ENCODE measurements around the gene CDC42BPA. TPM values are rescaled to one million over a fixed set of nuclear protein-coding genes. Genes with fewer than 3 reads are reported as not detected.

The CDC42BPA gene
- total RNA-seq, 1 experiment from 2014 or later, result not detected

GRCh38 chr1:226948996-226949395 is 369.3 kb downstream of the CDC42BPA start:
- DNase-seq, result no peak
- H3K4me3 ChIP-seq (ENCODE audit: low read length), result no peak overlapping the region
- H3K9me2 ChIP-seq (replicated peaks; ENCODE audit: insufficient read depth, low read length), result no peaks in the 10 kb centered on the region
- H3K4me1 ChIP-seq (ENCODE audit: low read length), result no peaks in the 10 kb centered on the region
- H3K4me2 ChIP-seq (ENCODE audit: low read depth, low read length, poor library complexity, severe bottlenecking), result no peak overlapping the region
- no peak overlapping the region for H3K9ac ChIP-seq (ENCODE audit: low read length)
- peaks cover 3% of the 10 kb centered on the region; the same call in 1 of the 2 replicates for H3K27me3 ChIP-seq (ENCODE audit: low read length)
- H3K9me3 ChIP-seq (ENCODE audit: low read length), result no peaks in the 10 kb centered on the region
- H4K20me1 ChIP-seq (ENCODE audit: insufficient read depth, low read depth, low read length), result peaks cover 42% of the 10 kb centered on the region; the same call in 1 of the 2 replicates
- H3K27ac ChIP-seq (ENCODE audit: low read length), result no peak overlapping the region
- H2AFZ ChIP-seq (ENCODE audit: low read length), result no peak overlapping the region
- no peaks in the 10 kb centered on the region for H3K79me2 ChIP-seq (ENCODE audit: low read length)
- no peaks in the 10 kb centered on the region for H3K36me3 ChIP-seq (ENCODE audit: insufficient read depth, low read length)

DNA sequence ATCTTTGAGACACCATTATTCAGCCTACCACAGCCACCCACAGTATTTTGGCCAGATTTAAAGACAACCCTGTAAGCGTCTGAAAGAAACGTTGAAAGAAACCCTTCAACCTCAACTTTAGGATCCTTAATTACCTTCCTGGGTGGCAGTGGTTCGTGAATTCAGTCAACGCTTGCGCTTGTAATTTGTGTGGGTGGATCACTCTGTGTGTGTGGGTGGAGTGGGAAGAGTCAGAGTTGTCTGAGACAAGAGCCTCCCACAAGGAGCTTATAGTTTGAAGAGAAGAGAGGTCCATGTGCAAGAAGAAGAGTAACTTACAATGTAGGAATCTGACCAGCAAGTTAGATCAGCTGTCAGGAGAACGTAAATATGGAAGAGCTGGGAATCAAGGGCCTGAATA is 369.8 kb downstream of the CDC42BPA start:
- Histone ChIP-seq H3K27ac (ENCODE audit: low read length) (no peak overlapping the region), H3K4me3 (ENCODE audit: low read length) (no peak overlapping the region), H4K20me1 (ENCODE audit: insufficient read depth, low read depth, low read length) (peaks cover 42% of the 10 kb centered on the region; the same call in 1 of the 2 replicates), H3K79me2 (ENCODE audit: low read length) (no peaks in the 10 kb centered on the region), H3K27me3 (ENCODE audit: low read length) (peaks cover 3% of the 10 kb centered on the region; the same call in 1 of the 2 replicates), H3K9me3 (ENCODE audit: low read length) (no peaks in the 10 kb centered on the region), H3K36me3 (ENCODE audit: insufficient read depth, low read length) (no peaks in the 10 kb centered on the region), H3K9me2 (replicated peaks; ENCODE audit: insufficient read depth, low read length) (no peaks in the 10 kb centered on the region), H3K4me1 (ENCODE audit: low read length) (no peaks in the 10 kb centered on the region), H3K9ac (ENCODE audit: low read length) (no peak overlapping the region), H3K4me2 (ENCODE audit: low read depth, low read length, poor library complexity, severe bottlenecking) (no peak overlapping the region), H2AFZ (ENCODE audit: low read length) (no peak overlapping the region)
- DNase-seq, result no peak

- DNase-seq, result no peak
- H3K4me1 ChIP-seq (ENCODE audit: low read length), result no peaks in the 10 kb centered on the region
- H3K4me3 ChIP-seq (ENCODE audit: low read length), result no peak overlapping the region
- H2AFZ ChIP-seq (ENCODE audit: low read length), result no peak overlapping the region
- H3K36me3 ChIP-seq (ENCODE audit: insufficient read depth, low read length), result no peaks in the 10 kb centered on the region
- H3K27me3 ChIP-seq (ENCODE audit: low read length), result peaks cover 3% of the 10 kb centered on the region; the same call in 1 of the 2 replicates
- no peaks in the 10 kb centered on the region for H3K79me2 ChIP-seq (ENCODE audit: low read length)
- no peak overlapping the region for H3K27ac ChIP-seq (ENCODE audit: low read length)
- no peak overlapping the region for H3K9ac ChIP-seq (ENCODE audit: low read length)
- no peak overlapping the region for H3K4me2 ChIP-seq (ENCODE audit: low read depth, low read length, poor library complexity, severe bottlenecking)
- H3K9me3 ChIP-seq (ENCODE audit: low read length), result no peaks in the 10 kb centered on the region
- H3K9me2 ChIP-seq (replicated peaks; ENCODE audit: insufficient read depth, low read length), result no peaks in the 10 kb centered on the region
- peaks cover 42% of the 10 kb centered on the region; the same call in 1 of the 2 replicates for H4K20me1 ChIP-seq (ENCODE audit: insufficient read depth, low read depth, low read length)
Measured at GRCh38 chr1:226948051-226948450, 370.2 kb downstream of the CDC42BPA start.

DNA sequence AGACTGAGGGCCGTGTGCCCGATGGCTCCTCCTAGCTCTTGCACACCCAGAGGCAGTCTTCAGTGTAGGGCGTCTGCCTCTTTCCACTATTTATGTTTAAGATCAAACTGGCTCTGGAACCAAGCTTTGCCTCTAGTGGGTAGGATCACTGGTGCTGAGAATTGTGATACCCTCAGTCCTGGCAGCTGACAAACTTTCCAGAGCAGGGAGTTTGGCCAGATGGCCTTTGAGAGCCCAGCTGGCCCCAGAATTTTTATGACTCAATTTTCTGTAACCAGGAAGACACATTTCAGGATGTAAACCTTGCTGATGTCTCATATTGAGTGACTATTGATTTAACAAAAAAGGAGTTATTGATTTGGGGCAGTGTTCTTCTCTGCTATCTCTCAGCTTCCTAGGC is 371.5 kb downstream of the CDC42BPA start:
- no peak overlapping the region for H3K9ac ChIP-seq (ENCODE audit: low read length)
- no peak for DNase-seq
- H3K4me1 ChIP-seq (ENCODE audit: low read length), result peaks cover 5% of the 10 kb centered on the region
- no peaks in the 10 kb centered on the region for H3K79me2 ChIP-seq (ENCODE audit: low read length)
- H4K20me1 ChIP-seq (ENCODE audit: insufficient read depth, low read depth, low read length), result peaks cover 40% of the 10 kb centered on the region; the same call in 1 of the 2 replicates
- H3K36me3 ChIP-seq (ENCODE audit: insufficient read depth, low read length), result no peaks in the 10 kb centered on the region
- peaks cover 3% of the 10 kb centered on the region; the same call in 1 of the 2 replicates for H3K27me3 ChIP-seq (ENCODE audit: low read length)
- H2AFZ ChIP-seq (ENCODE audit: low read length), result no peak overlapping the region
- no peak overlapping the region for H3K4me2 ChIP-seq (ENCODE audit: low read depth, low read length, poor library complexity, severe bottlenecking)
- no peak overlapping the region for H3K27ac ChIP-seq (ENCODE audit: low read length)
- no peaks in the 10 kb centered on the region for H3K9me3 ChIP-seq (ENCODE audit: low read length)
- no peak overlapping the region for H3K4me3 ChIP-seq (ENCODE audit: low read length)
- H3K9me2 ChIP-seq (replicated peaks; ENCODE audit: insufficient read depth, low read length), result no peaks in the 10 kb centered on the region

DNA sequence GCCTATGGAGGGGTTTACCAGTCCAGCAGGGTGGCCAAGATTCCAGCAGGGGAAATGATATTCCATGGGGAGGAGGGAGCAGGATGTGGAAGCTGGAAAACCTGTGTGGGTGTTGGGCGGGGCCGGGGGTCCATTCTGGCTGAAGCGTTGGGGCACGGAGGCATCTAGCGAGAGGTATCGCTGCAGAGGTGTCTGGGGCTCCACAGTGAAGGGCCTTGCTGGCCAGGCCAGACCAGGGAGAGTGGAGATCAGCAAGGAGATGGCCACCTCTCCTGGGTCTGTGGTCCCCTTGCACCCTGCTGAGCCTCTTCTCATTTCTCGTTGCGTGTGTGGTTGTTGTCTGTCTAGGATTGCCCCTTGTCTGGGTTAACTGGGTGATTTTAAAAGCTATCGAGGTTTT is 372.0 kb downstream of the CDC42BPA start:
- H3K27me3 ChIP-seq (ENCODE audit: low read length), result peaks cover 3% of the 10 kb centered on the region; the same call in 1 of the 2 replicates
- H3K9me2 ChIP-seq (replicated peaks; ENCODE audit: insufficient read depth, low read length), result no peaks in the 10 kb centered on the region
- no peaks in the 10 kb centered on the region for H3K9me3 ChIP-seq (ENCODE audit: low read length)
- H3K4me2 ChIP-seq (ENCODE audit: low read depth, low read length, poor library complexity, severe bottlenecking), result no peak overlapping the region
- H3K27ac ChIP-seq (ENCODE audit: low read length), result no peak overlapping the region
- H3K9ac ChIP-seq (ENCODE audit: low read length), result no peak overlapping the region
- no peaks in the 10 kb centered on the region for H3K36me3 ChIP-seq (ENCODE audit: insufficient read depth, low read length)
- H2AFZ ChIP-seq (ENCODE audit: low read length), result no peak overlapping the region
- no peak for DNase-seq
- no peak overlapping the region for H3K4me3 ChIP-seq (ENCODE audit: low read length)
- H4K20me1 ChIP-seq (ENCODE audit: insufficient read depth, low read depth, low read length), result peaks cover 37% of the 10 kb centered on the region; the same call in 1 of the 2 replicates
- H3K4me1 ChIP-seq (ENCODE audit: low read length), result peaks cover 6% of the 10 kb centered on the region
- no peaks in the 10 kb centered on the region for H3K79me2 ChIP-seq (ENCODE audit: low read length)

GRCh38 chr1:226945858-226946245 is 372.4 kb downstream of the CDC42BPA start:
- peaks cover 10% of the 10 kb centered on the region for H3K4me1 ChIP-seq (ENCODE audit: low read length)
- no peaks in the 10 kb centered on the region for H3K36me3 ChIP-seq (ENCODE audit: insufficient read depth, low read length)
- H3K79me2 ChIP-seq (ENCODE audit: low read length), result no peaks in the 10 kb centered on the region
- no peak overlapping the region for H3K9ac ChIP-seq (ENCODE audit: low read length)
- H3K4me2 ChIP-seq (ENCODE audit: low read depth, low read length, poor library complexity, severe bottlenecking), result no peak overlapping the region
- H3K9me3 ChIP-seq (ENCODE audit: low read length), result no peaks in the 10 kb centered on the region
- no peak overlapping the region for H3K27ac ChIP-seq (ENCODE audit: low read length)
- H3K27me3 ChIP-seq (ENCODE audit: low read length), result peaks cover 3% of the 10 kb centered on the region; the same call in 1 of the 2 replicates
- peaks cover 34% of the 10 kb centered on the region; the same call in 1 of the 2 replicates for H4K20me1 ChIP-seq (ENCODE audit: insufficient read depth, low read depth, low read length)
- no peak overlapping the region for H3K4me3 ChIP-seq (ENCODE audit: low read length)
- no peaks in the 10 kb centered on the region for H3K9me2 ChIP-seq (replicated peaks; ENCODE audit: insufficient read depth, low read length)
- no peak for DNase-seq
- H2AFZ ChIP-seq (ENCODE audit: low read length), result no peak overlapping the region

GRCh38 chr1:226945106-226945857 is 373.0 kb downstream of the CDC42BPA start:
- H3K9me3 ChIP-seq (ENCODE audit: low read length), result no peaks in the 10 kb centered on the region
- H3K4me3 ChIP-seq (ENCODE audit: low read length), result no peak overlapping the region
- no peaks in the 10 kb centered on the region for H3K36me3 ChIP-seq (ENCODE audit: insufficient read depth, low read length)
- no peak overlapping the region for H2AFZ ChIP-seq (ENCODE audit: low read length)
- H3K4me1 ChIP-seq (ENCODE audit: low read length), result peaks cover 15% of the 10 kb centered on the region
- no peaks in the 10 kb centered on the region for H3K79me2 ChIP-seq (ENCODE audit: low read length)
- no peaks in the 10 kb centered on the region for H3K9me2 ChIP-seq (replicated peaks; ENCODE audit: insufficient read depth, low read length)
- no peak overlapping the region for H3K9ac ChIP-seq (ENCODE audit: low read length)
- H3K27ac ChIP-seq (ENCODE audit: low read length), result no peak overlapping the region
- H3K27me3 ChIP-seq (ENCODE audit: low read length), result peaks cover 3% of the 10 kb centered on the region; the same call in 1 of the 2 replicates
- DNase-seq, result no peak
- peaks cover 28% of the 10 kb centered on the region; the same call in 1 of the 2 replicates for H4K20me1 ChIP-seq (ENCODE audit: insufficient read depth, low read depth, low read length)
- no peak overlapping the region for H3K4me2 ChIP-seq (ENCODE audit: low read depth, low read length, poor library complexity, severe bottlenecking)

DNA sequence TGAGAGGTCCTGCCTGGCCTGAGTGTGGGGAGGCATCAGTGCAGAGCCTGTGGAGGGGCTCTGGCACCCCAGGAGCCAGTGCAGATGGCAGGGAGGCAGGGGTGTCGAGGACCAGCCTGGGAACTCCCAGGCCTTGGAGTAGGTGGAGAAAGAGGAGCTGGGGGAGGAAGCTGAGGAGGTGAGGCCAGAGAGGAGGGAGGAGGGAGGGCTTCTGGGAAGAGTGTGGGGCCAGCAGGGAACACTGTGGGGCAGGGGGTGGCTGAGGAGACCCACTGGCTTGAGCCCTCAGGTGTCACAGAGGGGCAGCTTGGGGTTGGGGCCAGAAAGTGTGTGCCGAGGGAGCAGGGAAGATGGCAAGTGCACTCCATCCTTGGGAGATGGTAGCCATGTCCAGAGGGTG is 374.4 kb downstream of the CDC42BPA start:
- no peak overlapping the region for H3K4me3 ChIP-seq (ENCODE audit: low read length)
- H3K36me3 ChIP-seq (ENCODE audit: insufficient read depth, low read length), result no peaks in the 10 kb centered on the region
- H4K20me1 ChIP-seq (ENCODE audit: insufficient read depth, low read depth, low read length), result peaks cover 15% of the 10 kb centered on the region; the same call in 1 of the 2 replicates
- H3K27ac ChIP-seq (ENCODE audit: low read length), result no peak overlapping the region
- H3K27me3 ChIP-seq (ENCODE audit: low read length), result peaks cover 3% of the 10 kb centered on the region; the same call in 1 of the 2 replicates
- no peaks in the 10 kb centered on the region for H3K9me3 ChIP-seq (ENCODE audit: low read length)
- no peak overlapping the region for H2AFZ ChIP-seq (ENCODE audit: low read length)
- peaks cover 25% of the 10 kb centered on the region for H3K4me1 ChIP-seq (ENCODE audit: low read length)
- no peaks in the 10 kb centered on the region for H3K9me2 ChIP-seq (replicated peaks; ENCODE audit: insufficient read depth, low read length)
- DNase-seq, result no peak
- H3K9ac ChIP-seq (ENCODE audit: low read length), result no peak overlapping the region
- H3K79me2 ChIP-seq (ENCODE audit: low read length), result no peaks in the 10 kb centered on the region
- H3K4me2 ChIP-seq (ENCODE audit: low read depth, low read length, poor library complexity, severe bottlenecking), result no peak overlapping the region
